ENCODE results near the gene GABRE.

Gene GABRE

GRCh38 chrX:151974336-151975227 is at the start of gene GABRE:
Gene GABRE (minus strand): TSS chrX:151974676. CDS start chrX:151974625, 51 bp downstream.
- no peak for TF ChIP-seq JUND (IDR thresholded peaks at IDR 0.05; ENCODE audit: low read depth)
- in situ Hi-C loops (cut with HindIII; ENCODE audit: low pct_unique_long_range_greater_than_20kb, low sequenced_read_pairs), result no loop called here
- no peak for DNase-seq (ENCODE audit: low read depth in 1 of 2, low spot score in 1 of 2)

GRCh38 chrX:152020888-152021287 is 46.4 kb upstream of the GABRE start:
- no peak for DNase-seq (ENCODE audit: low read depth in 1 of 2, low spot score in 1 of 2)
- in situ Hi-C loops (cut with HindIII; ENCODE audit: low pct_unique_long_range_greater_than_20kb, low sequenced_read_pairs), result no loop called here
- TF ChIP-seq JUND (IDR thresholded peaks at IDR 0.05; ENCODE audit: low read depth), result no peak

GRCh38 chrX:151999813-152000212 is 25.3 kb upstream of the GABRE start:
- no peak for DNase-seq (ENCODE audit: low read depth in 1 of 2, low spot score in 1 of 2)
- TF ChIP-seq JUND (IDR thresholded peaks at IDR 0.05; ENCODE audit: low read depth), result no peak
- in situ Hi-C loops (cut with HindIII; ENCODE audit: low pct_unique_long_range_greater_than_20kb, low sequenced_read_pairs), result no loop called here

GRCh38 chrX:151997539-151997938 is 23.1 kb upstream of the GABRE start:
- in situ Hi-C loops (cut with HindIII; ENCODE audit: low pct_unique_long_range_greater_than_20kb, low sequenced_read_pairs), result no loop called here
- no peak for DNase-seq (ENCODE audit: low read depth in 1 of 2, low spot score in 1 of 2)
- TF ChIP-seq JUND (IDR thresholded peaks at IDR 0.05; ENCODE audit: low read depth), result no peak

- DNase-seq (ENCODE audit: low read depth in 1 of 2, low spot score in 1 of 2), result no peak
These were observed 21.9 kb upstream of the GABRE start for GRCh38 chrX:151996347-151996746.

GRCh38 chrX:151994476-151994875 is 20.0 kb upstream of the GABRE start:
- no peak for DNase-seq (ENCODE audit: low read depth in 1 of 2, low spot score in 1 of 2)
- TF ChIP-seq JUND (IDR thresholded peaks at IDR 0.05; ENCODE audit: low read depth), result no peak
- in situ Hi-C loops (cut with HindIII; ENCODE audit: low pct_unique_long_range_greater_than_20kb, low sequenced_read_pairs), result no loop called here

More at GRCh38 chrX:151996347-151996746, 21.9 kb upstream of the GABRE start:
- no peak for TF ChIP-seq JUND (IDR thresholded peaks at IDR 0.05; ENCODE audit: low read depth)
- in situ Hi-C loops (cut with HindIII; ENCODE audit: low pct_unique_long_range_greater_than_20kb, low sequenced_read_pairs), result no loop called here

DNA sequence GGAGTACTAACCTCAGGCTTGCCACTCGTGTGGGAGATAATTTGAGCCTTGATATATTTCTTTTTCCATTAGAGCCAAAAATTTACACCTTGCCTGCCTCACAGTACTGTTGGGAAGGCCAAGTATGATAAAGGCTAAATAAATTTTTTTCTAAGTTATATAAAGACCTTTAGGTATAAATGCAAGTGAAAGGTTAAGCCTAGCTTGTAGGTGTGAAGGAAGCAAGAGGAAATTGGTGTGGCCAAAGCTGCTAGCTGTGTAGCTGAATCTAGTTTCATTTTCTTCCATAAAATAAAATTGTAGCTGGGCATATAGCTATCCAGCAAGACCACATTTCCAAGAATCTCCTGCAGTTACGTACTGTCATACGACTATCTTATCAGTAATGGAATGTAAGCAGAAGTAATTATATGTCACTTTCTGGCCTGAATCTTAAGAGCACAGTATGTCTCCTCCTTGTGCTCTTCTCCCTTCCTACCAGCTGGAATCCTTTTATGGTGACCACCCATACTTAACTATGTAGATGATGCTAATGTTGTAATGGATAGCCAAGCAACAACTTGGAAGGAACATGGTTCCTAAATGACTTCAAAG is 14.3 kb upstream of the GABRE start:
- in situ Hi-C loops (cut with HindIII; ENCODE audit: low pct_unique_long_range_greater_than_20kb, low sequenced_read_pairs), result no loop called here
- no peak for TF ChIP-seq JUND (IDR thresholded peaks at IDR 0.05; ENCODE audit: low read depth)
- no peak for DNase-seq (ENCODE audit: low read depth in 1 of 2, low spot score in 1 of 2)

GRCh38 chrX:151987108-151987507 is 12.6 kb upstream of the GABRE start:
- no peak for TF ChIP-seq JUND (IDR thresholded peaks at IDR 0.05; ENCODE audit: low read depth)
- in situ Hi-C loops (cut with HindIII; ENCODE audit: low pct_unique_long_range_greater_than_20kb, low sequenced_read_pairs), result no loop called here

DNA sequence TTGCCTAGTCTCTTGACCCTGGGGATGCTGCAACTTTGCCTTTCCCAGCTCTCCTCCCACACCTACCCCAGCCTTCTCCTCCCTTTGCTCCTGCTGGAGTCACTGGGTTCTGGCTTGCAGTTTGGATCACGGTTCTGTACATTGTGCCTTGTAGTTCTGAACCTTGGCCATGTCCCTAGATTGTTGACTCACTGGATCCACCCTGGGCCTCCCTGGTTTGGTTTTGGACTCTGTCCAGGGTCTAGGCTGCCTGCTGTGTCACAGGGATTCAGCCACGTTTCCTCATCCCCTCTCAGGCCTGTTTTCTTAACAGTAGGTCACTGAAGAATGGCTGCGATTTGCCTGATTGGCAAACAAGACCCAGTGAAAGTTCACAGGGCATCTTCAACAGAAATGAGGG is 11.5 kb upstream of the GABRE start:
- DNase-seq (ENCODE audit: low read depth in 1 of 2, low spot score in 1 of 2), result no peak
- TF ChIP-seq JUND (IDR thresholded peaks at IDR 0.05; ENCODE audit: low read depth), result no peak
- in situ Hi-C loops (cut with HindIII; ENCODE audit: low pct_unique_long_range_greater_than_20kb, low sequenced_read_pairs), result no loop called here

More at GRCh38 chrX:151987108-151987507, 12.6 kb upstream of the GABRE start:
- no peak for DNase-seq (ENCODE audit: low read depth in 1 of 2, low spot score in 1 of 2)

GRCh38 chrX:151985531-151985930 is 11.1 kb upstream of the GABRE start:
- in situ Hi-C loops (cut with HindIII; ENCODE audit: low pct_unique_long_range_greater_than_20kb, low sequenced_read_pairs), result no loop called here
- no peak for TF ChIP-seq JUND (IDR thresholded peaks at IDR 0.05; ENCODE audit: low read depth)
- no peak for DNase-seq (ENCODE audit: low read depth in 1 of 2, low spot score in 1 of 2)

DNA sequence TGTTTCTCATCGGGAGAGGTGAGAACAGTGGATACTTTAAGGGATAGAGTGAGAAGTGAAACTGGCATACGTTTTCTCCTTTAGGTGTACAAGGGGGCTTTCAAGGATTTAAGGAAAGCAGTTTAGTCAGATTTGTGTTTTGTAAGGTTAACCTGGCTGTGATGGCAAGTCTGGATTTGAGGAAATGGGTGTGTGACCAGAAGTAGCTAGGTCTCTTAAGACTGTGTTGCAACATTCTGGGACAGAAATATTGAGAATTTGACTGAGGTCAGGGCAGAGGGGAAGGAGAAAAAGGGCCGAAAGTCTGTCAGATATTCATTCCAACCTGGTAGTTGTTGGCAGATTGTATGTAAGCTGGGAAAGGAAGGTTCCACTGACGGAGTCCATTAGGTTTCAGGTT is 10.4 kb upstream of the GABRE start:
- in situ Hi-C loops (cut with HindIII; ENCODE audit: low pct_unique_long_range_greater_than_20kb, low sequenced_read_pairs), result no loop called here
- no peak for DNase-seq (ENCODE audit: low read depth in 1 of 2, low spot score in 1 of 2)

GRCh38 chrX:151984328-151984727 is 9.9 kb upstream of the GABRE start:
- in situ Hi-C loops (cut with HindIII; ENCODE audit: low pct_unique_long_range_greater_than_20kb, low sequenced_read_pairs), result no loop called here
- DNase-seq (ENCODE audit: low read depth in 1 of 2, low spot score in 1 of 2), result no peak
- TF ChIP-seq JUND (IDR thresholded peaks at IDR 0.05; ENCODE audit: low read depth), result no peak

More for the DNA sequence above, 10.4 kb upstream of the GABRE start:
- no peak for TF ChIP-seq JUND (IDR thresholded peaks at IDR 0.05; ENCODE audit: low read depth)

GRCh38 chrX:151983186-151983585 is 8.7 kb upstream of the GABRE start:
- TF ChIP-seq JUND (IDR thresholded peaks at IDR 0.05; ENCODE audit: low read depth), result no peak
- DNase-seq (ENCODE audit: low read depth in 1 of 2, low spot score in 1 of 2), result no peak
- in situ Hi-C loops (cut with HindIII; ENCODE audit: low pct_unique_long_range_greater_than_20kb, low sequenced_read_pairs), result no loop called here
